Measurements from ENCODE around the gene PLXNB1. TPM values are rescaled to one million over a fixed set of nuclear protein-coding genes. Genes with fewer than 3 reads are reported as not detected.
"Not testable (repeated sequence)": the region's sequence is repeated elsewhere in the genome, so short reads cannot be mapped to it uniquely, and the experiment has no call there.

Gene PLXNB1
- total RNA-seq, 1 donor from 2014 or later = 3.3 TPM

- intact Hi-C loops (cut with micrococcal nuclease) = loop anchor here (1.0 kb wide), 1 partner anchor 8 kb away; no protein-coding TSS in a partner anchor
Measured at GRCh38 chr3:48465237-48465530, 35.3 kb upstream of the PLXNB1 start.

- intact Hi-C loops (cut with micrococcal nuclease) = loop anchor here (1.0 kb wide), 1 partner anchor 9 kb away; no protein-coding TSS in a partner anchor
Measured at GRCh38 chr3:48464713-48465221, 34.9 kb upstream of the PLXNB1 start.

GRCh38 chr3:48463703-48464102, 33.8 kb upstream of the PLXNB1 start:
- intact Hi-C loops (cut with micrococcal nuclease) = no loop called here

GRCh38 chr3:48461767-48462166, 31.9 kb upstream of the PLXNB1 start:
- intact Hi-C loops (cut with micrococcal nuclease) = not testable (repeated sequence)

GRCh38 chr3:48460517-48460902, 30.6 kb upstream of the PLXNB1 start:
- intact Hi-C loops (cut with micrococcal nuclease) = no loop called here

- intact Hi-C loops (cut with micrococcal nuclease) = no loop called here
Measured at GRCh38 chr3:48459773-48460516, 30.1 kb upstream of the PLXNB1 start.

- intact Hi-C loops (cut with micrococcal nuclease) = no loop called here
Measured at GRCh38 chr3:48459331-48459730, 29.4 kb upstream of the PLXNB1 start.

GRCh38 chr3:48456456-48456855, 26.6 kb upstream of the PLXNB1 start:
- intact Hi-C loops (cut with micrococcal nuclease) = no loop called here

GRCh38 chr3:48451270-48451669, 21.4 kb upstream of the PLXNB1 start:
- intact Hi-C loops (cut with micrococcal nuclease) = no loop called here

GRCh38 chr3:48446425-48447193, 16.7 kb upstream of the PLXNB1 start, which contains the start of gene ATRIP:
ATRIP (plus strand) TSS chr3:48446737; CDS start chr3:48446846, 109 bp downstream.
- intact Hi-C loops (cut with micrococcal nuclease) = loop anchor here (1.0 to 10.0 kb wide), 9 partner anchors 10 to 1491 kb away; partner anchors contain the start of genes ARIH2, CELSR3, NME6 and PFKFB4

GRCh38 chr3:48446043-48446424, 16.1 kb upstream of the PLXNB1 start:
- intact Hi-C loops (cut with micrococcal nuclease) = loop anchor here (1.0 to 10.0 kb wide), 9 partner anchors 10 to 1491 kb away; partner anchors contain the start of genes ARIH2, CELSR3, NME6 and PFKFB4

GRCh38 chr3:48445277-48445882, 15.5 kb upstream of the PLXNB1 start:
- intact Hi-C loops (cut with micrococcal nuclease) = loop anchor here (5.0 to 10.0 kb wide), 3 partner anchors 219 to 1492 kb away; partner anchors contain the start of genes ARIH2 and CELSR3

GRCh38 chr3:48441940-48442339, 12.1 kb upstream of the PLXNB1 start:
- intact Hi-C loops (cut with micrococcal nuclease) = loop anchor here (2.0 to 10.0 kb wide), 5 partner anchors 167 to 1857 kb away; partner anchors contain the start of genes ARIH2, CDC25A, CELSR3 and HYAL3

- intact Hi-C loops (cut with micrococcal nuclease) = loop anchor here (1.0 to 10.0 kb wide), 15 partner anchors 26 to 1858 kb away; partner anchors contain the start of genes ARIH2, CDC25A, CELSR3 and HYAL3
Measured at GRCh38 chr3:48440590-48440958, 10.7 kb upstream of the PLXNB1 start.

GRCh38 chr3:48439820-48440589, 10.1 kb upstream of the PLXNB1 start, which contains the start of the genes CCDC51 and TMA7:
CCDC51 (minus strand) TSS chr3:48440119; CDS start chr3:48435128, 4,991 bp downstream.
TMA7 (plus strand) TSS chr3:48440257; CDS start chr3:48440297, 40 bp downstream.
- intact Hi-C loops (cut with micrococcal nuclease) = loop anchor here (1.0 to 10.0 kb wide), 15 partner anchors 26 to 1859 kb away; partner anchors contain the start of genes ARIH2, CDC25A, CELSR3 and HYAL3

GRCh38 chr3:48437812-48438211, 7.9 kb upstream of the PLXNB1 start:
- intact Hi-C loops (cut with micrococcal nuclease) = no loop called here

- intact Hi-C loops (cut with micrococcal nuclease) = loop anchor here (1.0 kb wide), 6 partner anchors 9 to 205 kb away; partner anchors contain the start of gene ATRIP
Measured at GRCh38 chr3:48436855-48437254, 7.0 kb upstream of the PLXNB1 start.

- intact Hi-C loops (cut with micrococcal nuclease) = loop anchor here (1.0 kb wide), 6 partner anchors 10 to 204 kb away; partner anchors contain the start of gene ATRIP
Measured at GRCh38 chr3:48436477-48436787, 6.5 kb upstream of the PLXNB1 start.

GRCh38 chr3:48435774-48436476, 6.0 kb upstream of the PLXNB1 start:
- intact Hi-C loops (cut with micrococcal nuclease) = loop anchor here (1.0 kb wide), 6 partner anchors 10 to 204 kb away; partner anchors contain the start of gene ATRIP

- intact Hi-C loops (cut with micrococcal nuclease) = no loop called here
Measured at GRCh38 chr3:48435223-48435595, 5.3 kb upstream of the PLXNB1 start.

Measured in T-helper 1 cell treated with Interleukin-12 subunit alpha and Interleukin-12 subunit beta and Interleukin-4 antibody, amounts not matched to agents 30 ng/mL and 1 ng/mL, for 36 hours (primary cell).